Naive thymus-derived CD8-positive, alpha-beta T cell (primary cell): ENCODE measurements around the gene PABPC1L. TPM values are rescaled to one million over a fixed set of nuclear protein-coding genes. Genes with fewer than 3 reads are reported as not detected.

Source experiments
- ATAC-seq, 2 donors: fragments of 150-1000 bp; cut with Tn5 transposase in 1 of 2; sonication (Bioruptor Pico), chemical (Tn5 transposase) in 1 of 2; 1 replicate in 1 of 2; 2 replicates in 1 of 2; pipeline ENCODE4 v1.10.0; 2021; ENCODE audit warnings: mild to moderate bottlenecking in 2 of 2, moderate library complexity in 2 of 2
- POLR2A ChIA-PET: fragments of 350-600 bp; sonication (Branson Sonifier 250); formaldehyde crosslinking; loops from one replicate; lab custom pipeline; 2021; ENCODE audit warnings: antibody characterized with exemption; lab: Charles Lee
- DNase-seq, 10 donors: peaks; one replicate each; pipeline versions ENCODE4 v3.0.0 to v3.0.0-alpha.2; 2020 to 2022
- H3K27ac Mint-ChIP-seq, 10 donors: one replicate each; pipeline ENCODE4 v1.8.0; 2020 to 2022; ENCODE audit warnings: mild to moderate bottlenecking in 10 of 10, mixed read lengths in 10 of 10, moderate library complexity in 4 of 10, inconsistent platforms in 1 of 10
- H3K27me3 Mint-ChIP-seq, 5 donors: one replicate each; pipeline ENCODE4 v1.8.0; 2021 to 2022; ENCODE audit warnings: mixed read lengths in 5 of 5
- H3K36me3 Mint-ChIP-seq, 3 donors: one replicate each; pipeline ENCODE4 v1.8.0; 2020 to 2022; ENCODE audit warnings: mixed read lengths in 3 of 3, mild to moderate bottlenecking in 2 of 3, inconsistent platforms in 1 of 3
- H3K4me1 Mint-ChIP-seq, 4 donors: one replicate each; pipeline ENCODE4 v1.8.0; 2021 to 2022; ENCODE audit warnings: mixed read lengths in 4 of 4
- H3K4me3 Mint-ChIP-seq, 10 donors: one replicate each; pipeline ENCODE4 v1.8.0; 2020 to 2022; ENCODE audit warnings: mild to moderate bottlenecking in 10 of 10, mixed read lengths in 10 of 10, moderate library complexity in 6 of 10, inconsistent platforms in 1 of 10
- H3K9me3 Mint-ChIP-seq, 9 donors: one replicate each; pipeline ENCODE4 v1.8.0; 2020 to 2022; ENCODE audit warnings: mixed read lengths in 9 of 9, mild to moderate bottlenecking in 3 of 9, inconsistent platforms in 1 of 9, moderate library complexity in 1 of 9
- polyA plus RNA-seq, 3 donors: library from polyadenylated mRNA; unstranded; fragments of 300-500 nt; fragmentation: Illumina TruSeq; gene quantifications; one replicate each; pipeline ENCODE4 v1.2.3, GENCODE V29; 2021
- total RNA-seq, 8 experiments: library from RNA in 2 of 8; stranded (reverse) in 2 of 8; gene quantifications; one replicate each; pipeline ENCODE4 v1.2.3 and lab custom pipeline; 2021 to 2026

Gene PABPC1L
- total and polyA plus RNA-seq, 5 experiments from 2014 or later: 0.28 to 63.4 (median 0.74) TPM

- Mint-ChIP-seq H3K9me3 (no peaks in the 10 kb centered on the region), H3K27ac (peak overlapping the region in 4 of 10 donors; percentile 7 to 66 (median 35)), H3K27me3 (no peaks in the 10 kb centered on the region), H3K4me3 (no peak overlapping the region), H3K36me3 (peaks cover 6 to 95% (median 19%) of the 10 kb centered on the region in 3 donors), H3K4me1 (peaks cover 8 to 14% (median 9%) of the 10 kb centered on the region in 4 donors)
- DNase-seq (no peak), ATAC-seq (no peak)
- POLR2A ChIA-PET: interaction anchor here (2.1 kb wide), 1 partner anchor 12 kb away, joined by 8 read pairs; the partner anchor contains the start of gene TOMM34
Observed at GRCh38 chr20:44948107-44948506, 38.2 kb downstream of the PABPC1L start.

- Mint-ChIP-seq H3K9me3 (no peaks in the 10 kb centered on the region), H3K27me3 (no peaks in the 10 kb centered on the region), H3K4me1 (peaks cover 12 to 18% (median 13%) of the 10 kb centered on the region in 4 donors), H3K4me3 (no peak overlapping the region), H3K27ac (peak overlapping the region in 5 of 10 donors; percentile 15 to 66 (median 55)), H3K36me3 (peaks cover 8 to 96% (median 18%) of the 10 kb centered on the region in 3 donors)
- ATAC-seq (no peak), DNase-seq (no peak)
- POLR2A ChIA-PET: interaction anchor here (2.1 kb wide), 1 partner anchor 12 kb away, joined by 8 read pairs; the partner anchor contains the start of gene TOMM34
Observed at GRCh38 chr20:44948513-44948912, 38.7 kb downstream of the PABPC1L start.

- peak overlapping the region in 7 of 10 donors; percentile 7 to 68 (median 33) for H3K27ac Mint-ChIP-seq
- DNase-seq (no peak), ATAC-seq (no peak)
- peaks cover 8 to 98% (median 33%) of the 10 kb centered on the region in 3 donors for H3K36me3 Mint-ChIP-seq
- no peaks in the 10 kb centered on the region for H3K27me3 Mint-ChIP-seq
- no peaks in the 10 kb centered on the region for H3K9me3 Mint-ChIP-seq
- peaks cover 18 to 24% (median 22%) of the 10 kb centered on the region in 4 donors for H3K4me1 Mint-ChIP-seq
- POLR2A ChIA-PET: no interaction called here
- H3K4me3 Mint-ChIP-seq: no peak overlapping the region
Observed at GRCh38 chr20:44950368-44950767, 40.5 kb downstream of the PABPC1L start.

DNA sequence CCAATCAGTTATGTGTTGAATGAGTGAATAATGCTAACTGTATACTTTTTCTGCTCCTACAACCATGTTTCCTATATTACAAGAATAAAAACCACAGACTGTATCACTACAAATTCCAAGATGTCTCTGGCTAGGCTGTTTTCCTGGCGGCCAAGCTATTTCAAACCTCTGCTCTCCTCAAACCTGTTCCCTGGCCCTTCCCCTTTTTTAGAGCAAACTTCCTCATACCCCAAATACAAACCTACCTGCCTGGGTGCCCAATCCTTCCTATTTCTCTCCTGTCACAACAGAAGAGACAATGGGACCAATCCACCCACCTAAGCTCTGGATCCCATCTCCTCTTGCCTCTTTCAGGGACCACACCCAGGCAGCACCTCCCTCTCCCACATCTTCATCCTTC is 42.9 kb downstream of the PABPC1L start:
- Mint-ChIP-seq H3K36me3 (peaks cover 8 to 93% (median 36%) of the 10 kb centered on the region in 3 donors), H3K9me3 (no peaks in the 10 kb centered on the region), H3K27ac (peak overlapping the region; percentile 36 to 91 (median 69)), H3K4me1 (peaks cover 24 to 46% (median 36%) of the 10 kb centered on the region in 4 donors), H3K4me3 (no peak overlapping the region), H3K27me3 (no peaks in the 10 kb centered on the region)
- DNase-seq: no peak
- no peak for ATAC-seq
- POLR2A ChIA-PET: no interaction called here

GRCh38 chr20:44954211-44954610 is 44.4 kb downstream of the PABPC1L start:
- H3K27me3 Mint-ChIP-seq: no peaks in the 10 kb centered on the region
- H3K9me3 Mint-ChIP-seq: no peaks in the 10 kb centered on the region
- peaks cover 35 to 61% (median 50%) of the 10 kb centered on the region in 4 donors for H3K4me1 Mint-ChIP-seq
- peaks cover 8 to 85% (median 30%) of the 10 kb centered on the region in 3 donors for H3K36me3 Mint-ChIP-seq
- DNase-seq (no peak), ATAC-seq (no peak)
- H3K27ac Mint-ChIP-seq: peak overlapping the region in 5 of 10 donors; percentile 16 to 91 (median 66)
- POLR2A ChIA-PET: no interaction called here
- H3K4me3 Mint-ChIP-seq: no peak overlapping the region

- POLR2A ChIA-PET: no interaction called here
- Mint-ChIP-seq H3K9me3 (no peaks in the 10 kb centered on the region), H3K4me3 (peak overlapping the region in 1 of 10 donors; percentile 9), H3K27ac (peak overlapping the region in 5 of 10 donors; percentile 20 to 65 (median 44)), H3K36me3 (peaks cover 8 to 75% (median 27%) of the 10 kb centered on the region in 3 donors), H3K4me1 (peaks cover 41 to 67% (median 57%) of the 10 kb centered on the region in 4 donors), H3K27me3 (no peaks in the 10 kb centered on the region)
- DNase-seq (no peak), ATAC-seq (no peak)
Observed at GRCh38 chr20:44955270-44955669, 45.4 kb downstream of the PABPC1L start.

GRCh38 chr20:44956410-44956809 is 46.5 kb downstream of the PABPC1L start:
- Mint-ChIP-seq H3K27ac (peak overlapping the region in 2 of 10 donors; percentile 39 to 65), H3K36me3 (peaks cover 8 to 65% (median 22%) of the 10 kb centered on the region in 3 donors), H3K4me3 (no peak overlapping the region), H3K4me1 (peaks cover 46 to 79% (median 68%) of the 10 kb centered on the region in 4 donors), H3K9me3 (no peaks in the 10 kb centered on the region), H3K27me3 (no peaks in the 10 kb centered on the region)
- no peak for DNase-seq
- ATAC-seq: no peak
- POLR2A ChIA-PET: interaction anchor here (0.9 kb wide), 1 partner anchor 22 kb away, joined by 7 read pairs; no protein-coding TSS in a partner anchor

- DNase-seq: no peak
- Mint-ChIP-seq H3K4me1 (peaks cover 38 to 75% (median 65%) of the 10 kb centered on the region in 4 donors), H3K9me3 (no peaks in the 10 kb centered on the region), H3K36me3 (peaks cover under 1 to 46% (median 22%) of the 10 kb centered on the region in 3 donors), H3K4me3 (peak overlapping the region in 9 of 10 donors; percentile 83 to 100 (median 99)), H3K27me3 (no peaks in the 10 kb centered on the region), H3K27ac (peak overlapping the region in 6 of 10 donors; percentile 0 to 47 (median 26))
- no peak for ATAC-seq
- POLR2A ChIA-PET: interaction anchor here (0.6 to 3.5 kb wide), 7 partner anchors 9 to 874 kb away, joined by 3 to 16 read pairs (median 3); partner anchors contain the start of genes STK4 and YWHAB
Observed at GRCh38 chr20:44958276-44958675, 48.4 kb downstream of the PABPC1L start.

DNA sequence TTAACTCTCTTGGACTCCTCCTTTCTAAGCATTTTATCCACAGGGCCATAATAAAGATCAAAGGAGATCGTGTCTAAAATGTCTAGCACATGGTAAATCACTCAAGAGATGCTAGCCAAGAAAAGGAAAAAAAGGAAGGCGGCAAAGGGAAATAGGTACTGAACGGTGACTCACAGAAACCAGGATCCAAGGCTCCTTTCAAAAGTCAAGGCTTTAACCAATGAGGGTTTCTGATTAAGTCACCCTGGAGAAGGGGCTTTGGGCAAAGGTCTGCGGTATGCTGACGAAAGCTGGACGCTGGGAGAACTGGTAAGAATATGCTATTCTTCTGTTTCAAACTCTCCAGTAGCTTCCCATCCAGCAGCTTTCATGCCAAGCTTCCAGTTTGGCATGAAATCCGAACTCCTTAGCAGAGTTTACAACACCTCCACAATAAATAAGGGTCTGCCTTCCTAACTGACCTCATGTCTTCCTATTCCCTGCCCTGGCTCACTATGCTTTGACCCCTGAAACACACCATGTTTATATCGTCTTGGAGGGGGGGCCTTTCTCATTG is 49.3 kb downstream of the PABPC1L start:
- H3K4me1 Mint-ChIP-seq: peaks cover 32 to 73% (median 57%) of the 10 kb centered on the region in 4 donors
- peak overlapping the region in 9 of 10 donors; percentile 89 to 97 (median 94) for H3K27ac Mint-ChIP-seq
- H3K36me3 Mint-ChIP-seq: peaks cover 0 to 37% (median 16%) of the 10 kb centered on the region in 3 donors
- POLR2A ChIA-PET: interaction anchor here (0.9 to 3.5 kb wide), 9 partner anchors 8 to 80 kb away, joined by 3 to 23 read pairs (median 5); partner anchors contain the start of genes STK4 and YWHAB
- no peaks in the 10 kb centered on the region for H3K27me3 Mint-ChIP-seq
- peak overlapping the region; percentile 83 to 100 (median 98) for H3K4me3 Mint-ChIP-seq
- ATAC-seq (no peak), DNase-seq (no peak)
- no peaks in the 10 kb centered on the region for H3K9me3 Mint-ChIP-seq

- no peaks in the 10 kb centered on the region for H3K9me3 Mint-ChIP-seq
- peaks cover 0 to 32% (median 14%) of the 10 kb centered on the region in 3 donors for H3K36me3 Mint-ChIP-seq
- H3K27ac Mint-ChIP-seq: peak overlapping the region; percentile 89 to 97 (median 94)
- DNase-seq: peak in 9 of 10 donors; percentile 20 to 74 (median 51)
- POLR2A ChIA-PET: interaction anchor here (0.6 to 3.5 kb wide), 10 partner anchors 12 to 80 kb away, joined by 3 to 23 read pairs (median 4); partner anchors contain the start of genes PABPC1L and YWHAB
- peak; percentile 60 to 74 for ATAC-seq
- H3K4me3 Mint-ChIP-seq: peak overlapping the region; percentile 83 to 100 (median 98)
- peaks cover 32 to 72% (median 56%) of the 10 kb centered on the region in 4 donors for H3K4me1 Mint-ChIP-seq
- H3K27me3 Mint-ChIP-seq: no peaks in the 10 kb centered on the region
Observed at GRCh38 chr20:44959638-44960102, 49.8 kb downstream of the PABPC1L start.

GRCh38 chr20:44960103-44960852 is 50.4 kb downstream of the PABPC1L start, which contains the start of gene TOMM34:
TSS of gene TOMM34 (minus strand) at chr20:44960397. CDS start at chr20:44960333, 64 bp downstream.
- peak within 1 kb of the TSS; percentile 83 to 100 (median 98) for H3K4me3 Mint-ChIP-seq
- peaks cover 0 to 26% (median 8%) of the 10 kb centered on the region in 3 donors for H3K36me3 Mint-ChIP-seq
- POLR2A ChIA-PET: interaction anchor here (0.6 to 3.5 kb wide), 12 partner anchors 11 to 79 kb away, joined by 3 to 23 read pairs (median 4); partner anchors contain the start of genes PABPC1L and YWHAB
- H3K27me3 Mint-ChIP-seq: no peaks in the 10 kb centered on the region
- peak; percentile 94 to 96 for ATAC-seq
- DNase-seq: peak; percentile 86 to 96 (median 91)
- peak within 1 kb of the TSS; percentile 89 to 98 (median 96) for H3K27ac Mint-ChIP-seq
- H3K4me1 Mint-ChIP-seq: peaks cover 32 to 68% (median 58%) of the 10 kb centered on the region in 4 donors
- H3K9me3 Mint-ChIP-seq: no peaks in the 10 kb centered on the region
